ENCODE data around the gene TRPM2. TPM values are rescaled to one million over a fixed set of nuclear protein-coding genes. Genes with fewer than 3 reads are reported as not detected.

The TRPM2 gene
- total and polyA plus RNA-seq, 2 of the 4 experiments (the other 2 are of a cell fraction), result not detected

GRCh38 chr21:44381874-44382273, 28.5 kb downstream of the TRPM2 start:
- in situ Hi-C loops (cut with MboI; ENCODE audit: low sequenced_read_pairs), result no loop called here
- H3K56ac ChIP-seq (ENCODE audit: extremely low read depth, insufficient read depth, low read length), result no peak overlapping the region
- no peak overlapping the region for H2AFZ ChIP-seq (replicated peaks; ENCODE audit: low read length, poor library complexity)
- peaks cover 10% of the 10 kb centered on the region for H3K9me3 ChIP-seq (ENCODE audit: control insufficient read depth, insufficient read depth, low read length)
- H3K4ac ChIP-seq (ENCODE audit: low read depth, low read length), result no peak overlapping the region
- no peak overlapping the region for H2AK5ac ChIP-seq (ENCODE audit: low read depth, low read length)
- ChIA-PET CTCF (no interaction called here), POLR2A (ENCODE audit: unreplicated experiment) (no interaction called here)
- H4K8ac ChIP-seq (ENCODE audit: low read depth in 2 of 2, low read length in 2 of 2), result no peak overlapping the region
- no peak overlapping the region for H3K27ac ChIP-seq (ENCODE audit: insufficient read depth, low read length)
- H3K4me2 ChIP-seq (ENCODE audit: low read depth, low read length), result no peak overlapping the region
- no TSS peak for BruUV-seq (replicated peaks)
- H2BK5ac ChIP-seq (ENCODE audit: low read depth, low read length, poor library complexity, severe bottlenecking), result peak overlapping the region; percentile 54
- ATAC-seq (ENCODE audit: low read depth), result no peak
- H4K20me1 ChIP-seq (ENCODE audit: insufficient read depth, low read length), result no peaks in the 10 kb centered on the region
- TF ChIP-seq CEBPB (IDR thresholded peaks at IDR 0.05; ENCODE audit: low read depth, low read length), result no peak
- no peak for TF ChIP-seq RAD21 (IDR thresholded peaks at IDR 0.05; ENCODE audit: low read length)
- no peak overlapping the region for H3K18ac ChIP-seq (ENCODE audit: low read depth, low read length)
- no peak overlapping the region for H2BK15ac ChIP-seq (ENCODE audit: low read depth, low read length)
- no peak overlapping the region for H3K14ac ChIP-seq (replicated peaks; ENCODE audit: low read depth, low read length)
- no peak overlapping the region for H3K9ac ChIP-seq (ENCODE audit: low read depth, low read length)
- H3K36me3 ChIP-seq (ENCODE audit: control insufficient read depth, insufficient read depth, low read length), result no peaks in the 10 kb centered on the region
- H3K27me3 ChIP-seq (ENCODE audit: control insufficient read depth, insufficient read depth, low read length), result peaks cover 2% of the 10 kb centered on the region
- H2BK120ac ChIP-seq (ENCODE audit: low read depth, low read length), result no peak overlapping the region
- H2BK20ac ChIP-seq (ENCODE audit: low read depth, low read length), result no peak overlapping the region
- H4K91ac ChIP-seq (ENCODE audit: insufficient read depth, low read depth, low read length), result no peak overlapping the region
- H3K23ac ChIP-seq (ENCODE audit: low read depth, low read length), result no peak overlapping the region
- H3K4me3 ChIP-seq (ENCODE audit: insufficient read depth, low read depth, low read length), result no peak overlapping the region
- H3K79me1 ChIP-seq (ENCODE audit: low read depth in 1 of 2, low read length in 2 of 2), result no peaks in the 10 kb centered on the region
- H4K5ac ChIP-seq (ENCODE audit: low read depth, low read length), result no peak overlapping the region
- H3K9me1 ChIP-seq (ENCODE audit: insufficient read depth, low read length), result no peaks in the 10 kb centered on the region
- H3K4me1 ChIP-seq (ENCODE audit: control insufficient read depth, insufficient read depth, low read length), result no peaks in the 10 kb centered on the region
- dilution Hi-C loops (cut with HindIII; ENCODE audit: low sequenced_read_pairs, unreplicated experiment), result no loop called here
- intact Hi-C loops (cut with micrococcal nuclease), result no loop called here
- DNase-seq, result no peak
- no peak overlapping the region for H2AK9ac ChIP-seq (replicated peaks; ENCODE audit: low read depth, low read length, poor library complexity)

All from IMR-90 (cell line).